ENCODE results near the gene CUBN.

CUBN gene

GRCh38 chr10:16883084-16883483 is 246.5 kb downstream of the CUBN start:
- Histone ChIP-seq H3K36me3 (no peaks in the 10 kb centered on the region), H3K27me3 (ENCODE audit: insufficient read depth, low read depth, severe bottlenecking) (no peaks in the 10 kb centered on the region), H3K9me3 (ENCODE audit: severe bottlenecking) (no peaks in the 10 kb centered on the region), H3K4me3 (ENCODE audit: low read depth, low read length) (no peak overlapping the region), H3K27ac (no peak overlapping the region)
- no peak for TF ChIP-seq CTCF (IDR thresholded peaks at IDR 0.05; ENCODE audit: low read depth, low read length)
- no peak for DNase-seq

GRCh38 chr10:16870331-16870730 is 259.3 kb downstream of the CUBN start:
- TF ChIP-seq CTCF (IDR thresholded peaks at IDR 0.05; ENCODE audit: low read depth, low read length) = no peak
- no peak for DNase-seq

GRCh38 chr10:16867990-16868389 is 261.6 kb downstream of the CUBN start:
- Histone ChIP-seq H3K9me3 (ENCODE audit: severe bottlenecking) (no peaks in the 10 kb centered on the region), H3K27ac (no peak overlapping the region), H3K27me3 (ENCODE audit: insufficient read depth, low read depth, severe bottlenecking) (no peaks in the 10 kb centered on the region), H3K36me3 (no peaks in the 10 kb centered on the region), H3K4me3 (ENCODE audit: low read depth, low read length) (no peak overlapping the region)
- no peak for DNase-seq
- no peak for TF ChIP-seq CTCF (IDR thresholded peaks at IDR 0.05; ENCODE audit: low read depth, low read length)

More at GRCh38 chr10:16870331-16870730, 259.3 kb downstream of the CUBN start:
- no peaks in the 10 kb centered on the region for H3K9me3 ChIP-seq (ENCODE audit: severe bottlenecking)
- no peak overlapping the region for H3K27ac ChIP-seq
- H3K27me3 ChIP-seq (ENCODE audit: insufficient read depth, low read depth, severe bottlenecking) = no peaks in the 10 kb centered on the region
- no peaks in the 10 kb centered on the region for H3K36me3 ChIP-seq
- no peak overlapping the region for H3K4me3 ChIP-seq (ENCODE audit: low read depth, low read length)

DNA sequence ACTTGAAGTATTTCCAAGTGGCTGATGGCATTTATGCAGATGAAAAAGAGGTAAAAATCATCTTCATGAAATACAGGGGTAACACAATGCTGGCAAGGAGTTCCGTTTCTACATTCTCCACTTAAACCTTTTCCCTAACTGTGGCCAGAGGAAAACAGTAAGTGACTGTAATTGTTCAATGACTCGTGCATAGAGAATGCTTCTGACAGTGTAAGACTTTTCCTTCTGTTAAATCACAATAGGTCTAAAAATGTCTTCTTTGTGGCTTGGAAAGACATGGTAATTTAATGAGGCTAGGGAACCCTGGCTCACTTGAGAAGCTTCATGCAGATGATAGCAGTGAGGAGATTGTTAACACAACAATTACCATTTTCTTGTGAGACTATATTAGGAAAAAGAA is 262.1 kb downstream of the CUBN start:
- no peak for TF ChIP-seq CTCF (IDR thresholded peaks at IDR 0.05; ENCODE audit: low read depth, low read length)
- Histone ChIP-seq H3K9me3 (ENCODE audit: severe bottlenecking) (no peaks in the 10 kb centered on the region), H3K27me3 (ENCODE audit: insufficient read depth, low read depth, severe bottlenecking) (no peaks in the 10 kb centered on the region), H3K36me3 (no peaks in the 10 kb centered on the region), H3K4me3 (ENCODE audit: low read depth, low read length) (no peak overlapping the region), H3K27ac (no peak overlapping the region)
- no peak for DNase-seq

- no peak overlapping the region for H3K27ac ChIP-seq
- TF ChIP-seq CTCF (IDR thresholded peaks at IDR 0.05; ENCODE audit: low read depth, low read length) = no peak
- H3K9me3 ChIP-seq (ENCODE audit: severe bottlenecking) = no peaks in the 10 kb centered on the region
These were observed 262.9 kb downstream of the CUBN start for GRCh38 chr10:16866541-16867275.

GRCh38 chr10:16865766-16866165 is 263.8 kb downstream of the CUBN start:
- no peak for DNase-seq
- H3K27ac ChIP-seq = no peak overlapping the region
- no peak overlapping the region for H3K4me3 ChIP-seq (ENCODE audit: low read depth, low read length)
- no peak for TF ChIP-seq CTCF (IDR thresholded peaks at IDR 0.05; ENCODE audit: low read depth, low read length)
- H3K27me3 ChIP-seq (ENCODE audit: insufficient read depth, low read depth, severe bottlenecking) = no peaks in the 10 kb centered on the region
- no peaks in the 10 kb centered on the region for H3K9me3 ChIP-seq (ENCODE audit: severe bottlenecking)
- no peaks in the 10 kb centered on the region for H3K36me3 ChIP-seq

More at GRCh38 chr10:16866541-16867275, 262.9 kb downstream of the CUBN start:
- no peak for DNase-seq
- Histone ChIP-seq H3K36me3 (no peaks in the 10 kb centered on the region), H3K4me3 (ENCODE audit: low read depth, low read length) (no peak overlapping the region), H3K27me3 (ENCODE audit: insufficient read depth, low read depth, severe bottlenecking) (no peaks in the 10 kb centered on the region)
